Measurements from ENCODE around the gene RELN. TPM values are rescaled to one million over a fixed set of nuclear protein-coding genes. Genes with fewer than 3 reads are reported as not detected.

The RELN gene
- total RNA-seq, 4 donors from 2014 or later: 1.8 to 47.4 (median 6.7) TPM

GRCh38 chr7:103710247-103710646 is 279.2 kb downstream of the RELN start:
- H3K9me3 ChIP-seq: no peaks in the 10 kb centered on the region
- H3K36me3 ChIP-seq: no peaks in the 10 kb centered on the region
- intact Hi-C loops (cut with DNase I; ENCODE audit: low total_unique reads): no loop called here
- no peak overlapping the region for H3K4me3 ChIP-seq
- no peak for DNase-seq
- H3K27me3 ChIP-seq: no peaks in the 10 kb centered on the region
- H3K4me1 ChIP-seq: no peaks in the 10 kb centered on the region
- H3K27ac ChIP-seq: no peak overlapping the region
- no peak for TF ChIP-seq POLR2A (IDR thresholded peaks at IDR 0.05)
- no peak for TF ChIP-seq CTCF (IDR thresholded peaks at IDR 0.05)

- Histone ChIP-seq H3K36me3 (no peaks in the 10 kb centered on the region), H3K4me3 (no peak overlapping the region), H3K27ac (no peak overlapping the region), H3K9me3 (no peaks in the 10 kb centered on the region), H3K4me1 (no peaks in the 10 kb centered on the region), H3K27me3 (no peaks in the 10 kb centered on the region)
- no peak for DNase-seq
- intact Hi-C loops (cut with DNase I; ENCODE audit: low total_unique reads): no loop called here
- TF ChIP-seq CTCF (IDR thresholded peaks at IDR 0.05) (no peak), POLR2A (IDR thresholded peaks at IDR 0.05) (no peak)
Measured at GRCh38 chr7:103706805-103707204, 282.7 kb downstream of the RELN start.

GRCh38 chr7:103705542-103705941 is 283.9 kb downstream of the RELN start:
- Histone ChIP-seq H3K36me3 (no peaks in the 10 kb centered on the region), H3K9me3 (no peaks in the 10 kb centered on the region), H3K27ac (no peak overlapping the region), H3K27me3 (no peaks in the 10 kb centered on the region), H3K4me3 (no peak overlapping the region), H3K4me1 (no peaks in the 10 kb centered on the region)
- DNase-seq: no peak
- intact Hi-C loops (cut with DNase I; ENCODE audit: low total_unique reads): no loop called here
- TF ChIP-seq CTCF (IDR thresholded peaks at IDR 0.05) (no peak), POLR2A (IDR thresholded peaks at IDR 0.05) (no peak)

GRCh38 chr7:103704701-103705100 is 284.8 kb downstream of the RELN start:
- intact Hi-C loops (cut with DNase I; ENCODE audit: low total_unique reads): no loop called here

GRCh38 chr7:103702982-103703381 is 286.5 kb downstream of the RELN start:
- no peaks in the 10 kb centered on the region for H3K36me3 ChIP-seq
- DNase-seq: no peak
- H3K9me3 ChIP-seq: no peaks in the 10 kb centered on the region
- no peak overlapping the region for H3K4me3 ChIP-seq
- H3K27me3 ChIP-seq: no peaks in the 10 kb centered on the region
- intact Hi-C loops (cut with DNase I; ENCODE audit: low total_unique reads): no loop called here
- TF ChIP-seq POLR2A (IDR thresholded peaks at IDR 0.05): no peak
- TF ChIP-seq CTCF (IDR thresholded peaks at IDR 0.05): no peak
- no peaks in the 10 kb centered on the region for H3K4me1 ChIP-seq
- no peak overlapping the region for H3K27ac ChIP-seq

More at GRCh38 chr7:103704701-103705100, 284.8 kb downstream of the RELN start:
- DNase-seq: no peak
- no peaks in the 10 kb centered on the region for H3K4me1 ChIP-seq
- H3K27me3 ChIP-seq: no peaks in the 10 kb centered on the region
- H3K36me3 ChIP-seq: no peaks in the 10 kb centered on the region
- no peak overlapping the region for H3K27ac ChIP-seq
- H3K9me3 ChIP-seq: no peaks in the 10 kb centered on the region
- TF ChIP-seq POLR2A (IDR thresholded peaks at IDR 0.05) (no peak), CTCF (IDR thresholded peaks at IDR 0.05) (no peak)
- no peak overlapping the region for H3K4me3 ChIP-seq
